Thyroid gland (tissue), 4 donors: Measurements from ENCODE around the gene HDAC11. TPM values are rescaled to one million over a fixed set of nuclear protein-coding genes. Genes with fewer than 3 reads are reported as not detected.
A peak's percentile ranks its signal among the peaks of the same experiment; 100 is the strongest.
"Not testable (repeated sequence)": the region's sequence is repeated elsewhere in the genome, so short reads cannot be mapped to it uniquely, and the experiment has no call there.

ENCODE experiments used
- DNase-seq, 2 donors: peaks; one replicate each; pipeline ENCODE4 v3.0.0-alpha.2; 2019
- H3K27ac ChIP-seq, 3 donors: fragments of 200-600 bp; sonication (generic); 1 replicate in 2 of 3; 2 replicates in 1 of 3; pipeline ENCODE4 v1.5.1; 2016 to 2019; ENCODE audit warnings: mild to moderate bottlenecking in 1 of 3, moderate library complexity in 1 of 3
- H3K27me3 ChIP-seq: fragments of 200-600 bp; sonication (generic); one replicate; pipeline ENCODE4 v1.5.1; 2019
- H3K36me3 ChIP-seq, 2 donors: fragments of 200-600 bp; sonication (generic); one replicate each; pipeline ENCODE4 v1.5.1; 2016 to 2019
- H3K4me1 ChIP-seq, 2 donors: fragments of 200-600 bp; sonication (generic); one replicate each; pipeline ENCODE4 v1.5.1; 2017 to 2019
- H3K4me3 ChIP-seq, 3 donors: fragments of 200-600 bp; sonication (generic); replicated peaks in 1 of 3; 1 replicate in 2 of 3; 2 replicates in 1 of 3; pipeline ENCODE4 v1.5.1; 2016; ENCODE audit warnings: mild to moderate bottlenecking in 1 of 3
- H3K9me3 ChIP-seq: fragments of 200-600 bp; sonication (generic); one replicate; pipeline ENCODE4 v1.5.1; 2017
- POLR2A ChIP-seq, 2 donors: fragments of 450-650 bp; IDR thresholded peaks; one replicate each; pipeline ENCODE4 v1.6.1; 2017; ENCODE audit warnings: antibody characterized with exemption in 2 of 2, mild to moderate bottlenecking in 2 of 2, moderate library complexity in 1 of 2
- WGBS, 2 donors: methylation state at CpG; one replicate each; pipeline ENCODE4 v1.1.5; 2017; 5-methylcytosine and 5-hydroxymethylcytosine counted together
- intact Hi-C: fragments of 100-400 bp; cut with DNase I; formaldehyde crosslinking; loops from one replicate; pipeline ENCODE4 v1.15.1; 2023
- total RNA-seq, 4 donors: library from RNA; depleted of rRNA; stranded (reverse); fragments of >200 nt; gene quantifications; one replicate each; pipeline ENCODE4 v1.2.3, GENCODE V29; 2016
- TF ChIP-seq, protein P1 (sequence below), 6 experiments: fragments of 200-600 bp in 3 of 6; fragments of 450-650 bp in 3 of 6; sonication (generic) in 3 of 6; IDR thresholded peaks; one replicate each; pipeline ENCODE4 v1.5.1; 2016 to 2019; ENCODE audit warnings: antibody characterized with exemption in 6 of 6, mild to moderate bottlenecking in 2 of 6, inconsistent platforms in 1 of 6, moderate library complexity in 1 of 6

HDAC11 gene
- total RNA-seq, result 10 to 100 TPM; 18.8 to 47.5 (median 30.8) TPM

GRCh38 chr3:13479582-13480339 lies at the start of gene HDAC11:
TSS of gene HDAC11 (plus strand) at chr3:13480306. CDS start at chr3:13480348, 42 bp downstream.
- intact Hi-C loops, result no loop called here
- Histone ChIP-seq H3K36me3 (no peaks in the 10 kb centered on the region), H3K27ac (peak within 1 kb of the TSS; percentile 51 to 85 (median 62)), H3K4me3 (peak within 1 kb of the TSS; percentile 52 to 65 (median 58)), H3K4me1 (peaks cover 15 to 29% of the 10 kb centered on the region in 2 donors), H3K9me3 (no peaks in the 10 kb centered on the region), H3K27me3 (no peaks in the 10 kb centered on the region)
- peak; percentile 99 for DNase-seq
- 0% methylated on average over 10 to 12 of the region's 67 CpGs for WGBS, 2 donors
- TF ChIP-seq POLR2A (IDR thresholded peaks at IDR 0.05), result peak in 1 of 2 donors; percentile 85
- TF ChIP-seq, protein P1, sequence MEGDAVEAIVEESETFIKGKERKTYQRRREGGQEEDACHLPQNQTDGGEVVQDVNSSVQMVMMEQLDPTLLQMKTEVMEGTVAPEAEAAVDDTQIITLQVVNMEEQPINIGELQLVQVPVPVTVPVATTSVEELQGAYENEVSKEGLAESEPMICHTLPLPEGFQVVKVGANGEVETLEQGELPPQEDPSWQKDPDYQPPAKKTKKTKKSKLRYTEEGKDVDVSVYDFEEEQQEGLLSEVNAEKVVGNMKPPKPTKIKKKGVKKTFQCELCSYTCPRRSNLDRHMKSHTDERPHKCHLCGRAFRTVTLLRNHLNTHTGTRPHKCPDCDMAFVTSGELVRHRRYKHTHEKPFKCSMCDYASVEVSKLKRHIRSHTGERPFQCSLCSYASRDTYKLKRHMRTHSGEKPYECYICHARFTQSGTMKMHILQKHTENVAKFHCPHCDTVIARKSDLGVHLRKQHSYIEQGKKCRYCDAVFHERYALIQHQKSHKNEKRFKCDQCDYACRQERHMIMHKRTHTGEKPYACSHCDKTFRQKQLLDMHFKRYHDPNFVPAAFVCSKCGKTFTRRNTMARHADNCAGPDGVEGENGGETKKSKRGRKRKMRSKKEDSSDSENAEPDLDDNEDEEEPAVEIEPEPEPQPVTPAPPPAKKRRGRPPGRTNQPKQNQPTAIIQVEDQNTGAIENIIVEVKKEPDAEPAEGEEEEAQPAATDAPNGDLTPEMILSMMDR (IDR thresholded peaks at IDR 0.05), result peak in 2 of 6 experiments; percentile 24 to 25

DNA sequence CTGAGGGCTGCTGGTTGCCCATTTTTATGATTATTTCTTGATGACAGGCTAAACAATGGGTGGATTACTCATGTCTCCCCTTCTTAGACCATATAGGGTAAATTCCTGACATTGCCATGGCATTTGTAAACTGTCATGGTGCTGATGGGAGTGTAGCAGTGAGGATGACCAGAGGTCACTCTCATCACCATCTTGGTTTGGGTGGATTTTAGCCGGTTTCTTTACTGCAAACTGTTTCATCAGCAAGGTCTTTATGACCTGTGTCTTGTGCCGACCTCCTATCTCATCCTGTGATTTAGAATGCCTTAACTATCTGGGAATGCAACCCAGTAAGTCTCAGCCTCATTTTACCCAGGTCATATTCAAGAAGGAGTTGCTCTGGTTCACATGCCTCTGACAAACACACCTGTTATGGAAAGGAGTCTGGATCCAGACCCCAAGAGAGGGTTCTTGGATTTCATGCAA lies 49.7 kb upstream of the HDAC11 start:
- H3K4me3 ChIP-seq, H3K4me1 ChIP-seq, DNase-seq, H3K36me3 ChIP-seq, H3K9me3 ChIP-seq, H3K27me3 ChIP-seq, intact Hi-C loops, H3K27ac ChIP-seq: not testable (repeated sequence)
- 87 to 91% methylated on average over 2 of the region's 2 CpGs for WGBS, 2 donors

DNA sequence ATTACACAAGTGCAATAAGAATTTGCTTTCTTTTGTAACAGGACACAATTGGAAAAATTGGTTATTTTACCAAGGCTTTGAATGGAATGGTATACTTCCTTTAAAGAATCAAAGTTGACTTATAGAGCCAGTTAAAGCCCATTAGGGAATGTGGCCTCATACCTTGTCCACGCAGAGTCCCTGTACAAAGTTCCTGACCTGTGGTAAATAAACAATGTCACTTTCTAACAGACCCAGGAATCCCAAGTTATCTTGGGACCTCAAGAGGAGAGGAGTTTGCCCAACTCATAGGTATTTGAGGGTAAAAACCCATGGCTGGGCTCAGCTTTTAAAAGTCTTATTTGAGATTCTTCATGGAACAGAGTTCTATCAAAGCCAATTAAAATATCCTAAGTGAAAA lies 48.0 kb upstream of the HDAC11 start:
- H3K36me3 ChIP-seq, result no peaks in the 10 kb centered on the region
- no peaks in the 10 kb centered on the region for H3K9me3 ChIP-seq
- H3K4me3 ChIP-seq, result no peak overlapping the region
- no peaks in the 10 kb centered on the region for H3K27me3 ChIP-seq
- H3K27ac ChIP-seq, result no peak overlapping the region
- H3K4me1 ChIP-seq, result no peaks in the 10 kb centered on the region
- intact Hi-C loops, result no loop called here
- WGBS, 2 donors, result 24 to 74% methylated on average over 1 of the region's 1 CpG
- DNase-seq, result no peak
- no peak for TF ChIP-seq POLR2A (IDR thresholded peaks at IDR 0.05)
- TF ChIP-seq, protein P1 (IDR thresholded peaks at IDR 0.05), result no peak

GRCh38 chr3:13433912-13434311 lies 46.2 kb upstream of the HDAC11 start:
- H3K9me3 ChIP-seq, result no peaks in the 10 kb centered on the region
- DNase-seq, result no peak
- WGBS, 2 donors, result 71 to 80% methylated on average over 5 of the region's 5 CpGs
- no peak overlapping the region for H3K4me3 ChIP-seq
- H3K4me1 ChIP-seq, result no peaks in the 10 kb centered on the region
- intact Hi-C loops, result no loop called here
- no peaks in the 10 kb centered on the region for H3K27me3 ChIP-seq
- no peak for TF ChIP-seq POLR2A (IDR thresholded peaks at IDR 0.05)
- TF ChIP-seq, protein P1 (IDR thresholded peaks at IDR 0.05), result no peak
- no peaks in the 10 kb centered on the region for H3K36me3 ChIP-seq
- no peak overlapping the region for H3K27ac ChIP-seq

DNA sequence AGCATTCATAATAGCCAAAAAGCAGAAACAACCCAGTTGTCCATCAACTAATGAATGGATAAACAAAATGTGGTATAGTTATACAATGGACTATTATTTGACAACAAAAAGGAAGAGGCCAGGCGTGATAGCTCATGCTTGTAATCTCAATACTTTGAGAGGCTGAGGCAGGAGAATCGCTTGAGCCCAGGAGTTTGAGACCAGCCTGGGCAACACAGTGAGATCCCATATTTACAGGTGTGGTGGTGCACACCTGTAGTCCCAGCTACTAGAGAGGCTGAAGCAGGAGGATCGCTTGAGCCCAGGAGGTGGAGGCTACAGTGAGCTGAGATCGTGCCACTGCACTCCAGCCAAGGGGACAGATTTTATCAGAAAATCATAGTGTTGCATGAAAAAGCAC lies 43.9 kb upstream of the HDAC11 start:
- H3K4me3 ChIP-seq, H3K9me3 ChIP-seq, DNase-seq, H3K4me1 ChIP-seq, intact Hi-C loops, H3K36me3 ChIP-seq, H3K27ac ChIP-seq, H3K27me3 ChIP-seq: not testable (repeated sequence)
- WGBS, 2 donors, result 85 to 92% methylated on average over 4 of the region's 4 CpGs

DNA sequence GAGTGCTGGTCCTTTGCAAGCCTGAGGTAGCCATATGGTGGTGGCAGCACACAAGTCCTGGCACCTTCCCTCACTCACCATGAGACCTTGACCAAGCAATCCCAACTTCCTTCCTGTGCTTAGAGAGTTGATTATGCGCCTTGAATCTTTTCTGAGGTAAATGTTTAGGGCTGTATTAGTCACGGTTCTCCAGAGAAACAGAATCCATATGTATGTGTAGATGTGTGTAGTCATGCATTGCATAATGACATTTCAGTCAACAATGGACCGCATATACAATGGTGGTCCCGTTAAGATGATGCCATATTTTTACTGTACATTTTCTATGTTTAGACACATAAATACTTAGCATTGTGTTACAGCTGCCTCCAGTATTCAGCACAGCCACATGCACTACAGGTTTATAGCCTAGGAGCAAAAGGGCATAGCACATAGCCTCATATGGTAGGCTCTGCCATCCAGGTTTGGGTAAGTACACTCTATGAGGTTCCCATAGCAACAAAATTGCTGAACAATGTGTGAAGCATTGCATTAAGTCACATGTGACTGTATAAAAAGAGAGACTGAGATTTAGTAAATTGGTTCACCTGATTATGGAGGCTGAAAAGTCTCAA lies 39.8 kb upstream of the HDAC11 start:
- Histone ChIP-seq H3K36me3 (no peaks in the 10 kb centered on the region), H3K27ac (no peak overlapping the region), H3K4me1 (no peaks in the 10 kb centered on the region), H3K4me3 (no peak overlapping the region), H3K27me3 (no peaks in the 10 kb centered on the region), H3K9me3 (no peaks in the 10 kb centered on the region)
- DNase-seq, result no peak
- 72 to 73% methylated on average over 4 of the region's 4 CpGs for WGBS, 2 donors
- TF ChIP-seq, protein P1 (IDR thresholded peaks at IDR 0.05), result no peak
- TF ChIP-seq POLR2A (IDR thresholded peaks at IDR 0.05), result no peak
- intact Hi-C loops, result no loop called here

DNA sequence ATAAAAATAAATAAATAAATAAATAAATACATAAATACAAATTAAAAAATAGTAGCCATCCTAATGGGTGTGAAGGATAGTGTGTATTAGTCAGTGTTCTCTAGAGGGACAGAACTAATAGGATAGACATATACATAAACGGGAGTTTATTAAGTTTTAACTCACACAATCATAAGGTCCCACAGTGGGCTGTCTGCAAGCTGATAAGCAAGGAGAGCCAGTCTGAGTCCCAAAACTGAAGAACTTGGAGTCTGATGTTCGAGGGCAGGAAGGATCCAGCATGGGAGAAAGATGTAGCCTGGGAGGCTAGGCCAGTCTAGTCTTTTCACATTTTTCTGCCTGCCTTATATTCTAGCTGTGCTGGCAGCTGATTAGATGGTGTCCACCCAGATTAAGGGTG lies 37.2 kb upstream of the HDAC11 start:
- intact Hi-C loops, H3K9me3 ChIP-seq, H3K27me3 ChIP-seq, H3K36me3 ChIP-seq, H3K27ac ChIP-seq, H3K4me3 ChIP-seq, DNase-seq, H3K4me1 ChIP-seq: not testable (repeated sequence)
- 91 to 97% methylated on average over 2 of the region's 2 CpGs for WGBS, 2 donors
